T-helper 2 cell treated with Interferon-gamma antibody and Interleukin-4, amounts not matched to agents 100 ng/mL and 5 ng/mL, for 36 hours (primary cell): ENCODE results near the gene TMEM63A. TPM values are rescaled to one million over a fixed set of nuclear protein-coding genes. Genes with fewer than 3 reads are reported as not detected.

ENCODE experiments used
- intact Hi-C: fragments of 100-400 bp; cut with micrococcal nuclease; formaldehyde crosslinking; loops from one replicate; pipeline ENCODE4 v1.15.1; 2023
- total RNA-seq: library from RNA; stranded (reverse); gene quantifications from 2 replicates; pipeline ENCODE4 v1.2.3, GENCODE V29; 2022

TMEM63A gene
- total RNA-seq, 1 donor from 2014 or later = 96.5 TPM

DNA sequence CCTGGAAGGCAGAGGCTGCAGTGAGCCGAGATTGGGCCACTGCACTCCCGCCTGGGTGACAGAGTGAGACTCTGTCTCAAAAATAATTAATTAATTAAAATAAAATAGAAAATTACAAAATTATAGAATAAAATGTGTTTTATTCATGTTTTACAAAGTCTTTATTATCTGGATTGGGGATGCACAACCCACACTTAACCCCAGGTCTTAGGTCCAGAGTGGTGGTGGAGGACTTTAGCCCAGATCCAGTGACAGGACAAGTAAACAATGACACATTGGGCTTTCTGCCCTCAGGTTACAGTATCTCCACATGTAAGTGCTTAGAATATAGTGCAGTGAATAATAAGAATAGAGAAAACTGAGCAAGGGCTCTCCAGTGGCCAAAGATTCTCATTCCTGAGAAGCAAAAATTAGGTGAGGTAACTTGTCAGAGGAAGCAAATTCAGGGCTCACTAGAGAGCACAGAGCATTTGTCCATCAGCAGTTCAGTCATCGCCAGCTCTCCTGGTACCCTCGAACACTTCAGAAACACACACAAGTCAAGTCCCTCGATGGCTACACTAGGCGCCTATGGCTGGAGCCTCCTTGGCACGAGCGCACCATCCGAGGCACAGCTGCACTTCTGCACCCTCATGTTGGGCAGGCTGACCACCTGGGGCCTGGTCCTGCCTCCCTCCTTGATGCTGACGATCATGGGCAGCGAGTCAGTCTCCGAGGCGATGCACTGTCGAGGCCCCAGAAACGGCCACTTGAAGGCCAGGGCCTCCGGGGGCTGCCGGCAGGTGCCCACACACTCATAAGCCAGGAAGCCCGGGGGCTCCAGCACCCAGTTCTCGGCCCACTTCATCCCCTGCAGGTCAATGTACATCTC, 4.2 kb upstream of the TMEM63A start:
- intact Hi-C loops = no loop called here

- intact Hi-C loops = no loop called here
Observed at GRCh38 chr1:225885336-225885735, 3.2 kb upstream of the TMEM63A start.

DNA sequence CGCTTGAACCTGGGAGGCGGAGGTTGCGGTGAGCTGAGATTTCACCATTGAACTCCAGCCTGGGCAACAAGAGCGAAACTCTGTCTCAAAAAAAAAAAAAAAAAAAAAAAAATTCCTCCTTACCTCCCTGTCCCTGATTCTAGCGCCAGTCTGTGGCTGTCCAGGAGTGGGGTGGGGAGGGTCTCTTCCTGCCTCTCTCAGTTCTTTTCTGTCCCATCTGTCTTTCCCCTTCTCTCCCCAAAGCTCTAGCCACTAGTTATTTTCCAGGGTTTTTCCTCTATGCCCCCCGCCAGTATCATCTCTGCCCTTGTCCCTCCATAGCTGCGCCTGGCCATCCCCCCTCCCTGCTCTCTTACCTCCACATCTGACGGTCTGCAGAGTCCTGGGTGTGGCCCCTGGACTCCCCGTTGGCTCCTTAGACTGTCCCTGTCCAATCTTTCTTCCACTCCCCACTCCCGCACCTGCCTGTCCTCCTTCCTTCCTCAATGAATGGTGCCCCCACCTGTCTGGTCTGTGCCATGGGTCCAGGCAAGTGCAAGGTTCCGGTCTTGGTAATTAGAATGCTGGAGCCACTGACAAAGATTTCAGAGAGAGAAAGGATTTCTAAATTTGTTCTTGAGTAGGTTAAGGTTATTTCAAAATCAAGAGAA, 1.6 kb upstream of the TMEM63A start:
- intact Hi-C loops = no loop called here

DNA sequence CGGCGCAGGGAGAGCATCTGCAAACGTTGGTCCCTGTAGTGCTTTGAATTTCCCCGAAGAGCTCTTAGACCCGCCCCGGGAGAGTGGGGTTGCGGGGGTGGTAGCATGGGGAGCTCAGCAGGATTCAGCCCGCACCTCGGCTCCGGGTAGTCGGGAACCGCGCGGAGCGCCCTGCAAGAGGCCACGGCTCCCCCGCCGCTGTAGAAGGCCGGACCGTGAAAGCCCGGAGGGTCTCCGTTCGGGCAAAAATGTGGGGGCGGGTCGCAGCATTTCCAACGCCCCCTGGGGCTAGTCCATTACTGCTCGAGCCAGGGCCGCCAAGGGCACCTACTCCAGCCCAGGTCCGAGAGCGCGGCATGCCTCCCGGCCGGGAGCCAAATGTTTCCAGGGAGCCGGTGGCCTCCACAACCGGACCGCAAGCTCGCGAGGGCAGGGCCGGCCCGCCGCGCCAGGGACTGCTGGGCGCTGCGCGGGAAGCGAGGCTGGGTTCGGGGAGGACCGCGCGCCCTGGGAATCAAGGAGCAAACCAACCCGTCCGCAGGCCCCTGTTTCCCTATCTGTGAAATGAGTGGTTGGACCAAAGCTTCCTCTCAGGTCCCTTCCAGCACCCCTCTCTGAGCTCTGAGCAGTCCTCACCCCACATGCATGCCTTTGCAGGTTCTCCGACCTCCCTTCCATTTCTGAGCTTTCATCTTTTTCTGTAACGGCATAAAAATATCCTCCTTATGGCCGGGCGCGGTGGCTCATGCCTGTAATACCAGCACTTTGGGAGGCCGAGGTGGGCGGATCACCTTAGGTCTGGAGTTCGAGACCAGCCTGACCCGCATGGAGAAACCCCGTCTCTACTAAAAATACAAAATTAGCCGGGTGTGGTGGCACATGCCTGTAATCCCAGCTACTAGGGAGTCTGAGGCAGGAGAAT, 775 bp upstream of the TMEM63A start:
- intact Hi-C loops = loop anchor here (1.0 kb wide), 4 partner anchors 14 to 106 kb away; partner anchors contain the start of genes EPHX1, PYCR2 and SRP9

DNA sequence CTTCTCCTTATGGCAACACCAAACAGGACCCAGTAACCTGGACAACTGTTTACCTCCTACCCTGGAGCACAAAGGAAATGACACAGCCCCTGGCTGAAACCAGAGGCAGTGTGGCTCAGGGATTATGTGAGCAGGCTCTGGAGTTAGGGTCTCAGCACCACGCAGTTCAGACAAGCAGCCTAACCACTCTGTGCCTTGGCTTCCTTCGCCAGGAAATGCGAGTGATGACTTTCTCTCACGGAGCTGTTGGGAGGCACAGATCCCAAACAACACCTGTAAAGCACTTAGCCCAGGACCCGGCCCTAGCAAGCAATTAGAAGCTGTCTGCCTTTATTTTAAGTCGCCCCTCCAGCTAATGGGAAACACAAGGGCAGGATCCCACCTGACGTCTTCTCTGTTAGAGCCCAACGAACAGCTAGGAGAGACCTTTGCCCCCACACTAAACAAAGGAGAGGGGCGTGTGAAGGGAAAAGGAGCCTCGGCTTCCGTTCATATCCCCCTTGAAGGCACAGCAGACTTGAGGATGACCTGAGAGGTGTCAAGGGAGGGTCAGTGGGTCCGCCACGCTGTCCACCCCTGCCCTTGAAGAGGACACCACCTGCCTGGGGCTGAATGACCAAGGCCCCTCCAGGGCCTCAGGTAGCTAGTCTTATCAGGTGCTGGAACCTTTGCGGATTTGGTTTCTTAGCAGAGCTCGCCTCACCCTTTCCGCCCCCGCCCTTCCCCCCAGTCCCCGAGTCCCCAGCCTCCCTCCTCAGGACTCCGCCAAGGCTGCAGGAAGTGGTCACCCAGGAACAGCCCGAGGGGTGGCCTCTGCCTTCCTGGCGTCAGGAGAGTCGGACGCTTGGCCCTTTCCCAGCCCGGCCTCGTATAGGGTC, 860 bp downstream of the TMEM63A start:
- intact Hi-C loops = loop anchor here (1.0 to 2.0 kb wide), 2 partner anchors 15 to 29 kb away; no protein-coding TSS in a partner anchor

DNA sequence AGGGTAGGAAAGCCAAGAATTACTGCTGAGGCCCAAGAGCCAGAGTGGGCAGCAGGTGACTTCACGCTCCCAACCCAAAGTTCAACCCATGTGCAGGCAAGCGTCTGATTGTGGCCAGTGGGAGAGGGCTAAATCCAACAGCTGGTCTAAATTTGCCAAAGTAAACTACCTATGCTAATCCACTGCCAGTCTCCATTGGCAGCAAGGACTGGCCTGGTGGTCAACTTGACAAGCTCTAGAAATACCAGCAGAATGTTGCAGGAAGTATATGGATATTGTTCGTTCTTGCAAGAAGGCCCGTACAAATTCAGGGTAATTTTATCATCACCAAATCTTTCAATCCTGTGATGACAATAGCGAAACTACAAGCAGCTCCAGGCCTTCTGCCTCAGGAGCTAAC, 1.5 kb downstream of the TMEM63A start:
- intact Hi-C loops = loop anchor here (1.0 to 2.0 kb wide), 2 partner anchors 14 to 30 kb away; no protein-coding TSS in a partner anchor

GRCh38 chr1:225880222-225880588, 2.0 kb downstream of the TMEM63A start:
- intact Hi-C loops = loop anchor here (2.0 kb wide), 1 partner anchor 31 kb away; no protein-coding TSS in a partner anchor

DNA sequence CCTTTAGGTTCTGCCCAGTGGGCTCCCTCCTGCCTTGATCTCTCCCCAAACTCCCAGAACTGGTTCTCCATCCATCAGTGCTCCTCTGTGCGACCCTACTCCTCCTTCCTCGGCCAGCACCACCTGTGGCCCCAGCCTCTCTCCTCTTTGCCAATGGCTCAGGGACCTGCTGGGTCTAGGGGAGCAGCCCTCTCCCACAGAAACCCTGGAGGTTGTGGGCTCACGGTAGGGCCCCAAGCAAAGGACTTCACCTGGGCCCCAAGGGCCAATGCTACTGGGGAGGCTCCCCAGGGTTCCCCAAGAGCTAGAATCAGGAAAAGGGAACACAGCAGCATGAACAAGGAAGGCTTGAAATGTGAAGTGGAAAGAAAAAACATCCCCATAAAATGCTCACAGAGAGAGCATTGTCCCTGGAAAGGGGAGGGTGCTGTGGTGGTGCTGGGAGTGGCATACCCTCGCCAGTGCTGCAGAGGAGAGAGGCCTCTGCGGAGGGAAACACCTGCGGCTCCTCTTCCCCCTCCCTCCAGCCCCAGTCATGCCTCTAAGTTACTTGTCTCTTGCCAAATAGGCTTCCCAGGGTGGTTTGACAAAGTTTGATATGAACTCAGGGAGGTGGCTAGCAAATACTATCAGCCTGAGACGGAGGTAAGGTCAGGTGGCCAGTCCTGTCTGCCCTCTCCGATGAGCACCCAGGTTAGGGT, 2.5 kb downstream of the TMEM63A start:
- intact Hi-C loops = loop anchor here (2.0 kb wide), 1 partner anchor 31 kb away; no protein-coding TSS in a partner anchor

DNA sequence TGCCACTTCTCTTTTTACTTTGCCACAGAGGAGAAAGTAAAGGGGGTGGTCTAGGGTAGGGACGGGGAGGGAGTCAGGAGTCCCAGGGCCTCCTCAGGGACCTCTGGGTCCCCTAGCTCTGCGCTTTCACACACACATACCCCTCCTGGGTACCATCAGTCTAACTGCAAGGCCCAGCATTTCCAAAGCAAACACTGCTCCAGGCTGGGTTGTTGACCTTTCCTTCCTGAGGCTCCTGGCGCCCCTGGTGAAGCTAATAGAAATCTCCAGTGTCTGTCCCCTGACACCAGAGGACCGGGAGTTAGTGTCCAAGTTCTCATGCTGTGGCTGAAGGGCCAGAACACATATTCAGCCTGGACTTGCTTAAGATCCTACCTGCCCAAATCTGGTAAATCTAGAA, 3.9 kb downstream of the TMEM63A start:
- intact Hi-C loops = no loop called here

- intact Hi-C loops = no loop called here
Observed at GRCh38 chr1:225877580-225877979, 4.6 kb downstream of the TMEM63A start.

GRCh38 chr1:225876900-225877510, 5.2 kb downstream of the TMEM63A start:
- intact Hi-C loops = no loop called here

DNA sequence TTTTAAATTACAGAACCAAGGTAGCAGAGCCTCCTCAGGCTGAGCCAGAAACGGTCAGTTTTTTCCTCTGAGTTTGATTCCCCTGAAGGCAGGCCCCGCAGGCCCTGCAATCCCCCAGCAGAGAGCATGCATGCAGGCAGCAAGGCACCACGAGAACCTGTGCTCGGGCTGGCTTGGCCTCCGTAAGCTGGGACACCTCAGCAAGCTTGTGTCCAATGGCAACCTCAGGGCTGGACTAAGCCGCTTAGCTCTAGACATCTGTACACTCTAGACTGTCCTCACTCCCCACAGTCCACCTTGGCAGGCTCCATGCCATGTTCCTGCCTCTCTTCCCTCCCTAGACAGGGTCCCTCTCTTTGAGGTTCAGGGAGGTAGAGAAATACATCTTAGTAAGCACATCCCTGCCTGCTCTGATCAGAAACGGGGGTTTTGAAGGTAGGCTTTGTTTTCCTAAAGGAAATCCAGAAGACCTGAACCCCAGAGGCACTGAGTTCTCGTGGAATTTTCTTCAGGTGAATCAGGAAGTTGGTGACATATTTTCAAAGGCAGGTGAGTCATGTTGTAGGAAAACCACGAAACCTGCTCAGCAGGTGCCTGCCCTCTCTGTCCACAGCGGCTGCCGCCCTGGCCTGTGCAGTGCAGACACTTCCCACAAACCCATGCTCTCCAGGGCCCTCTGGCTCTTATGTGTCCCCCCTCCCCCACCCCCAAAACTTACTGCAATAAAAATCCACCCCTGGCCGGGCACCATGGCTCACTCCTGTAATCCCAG, 7.0 kb downstream of the TMEM63A start:
- intact Hi-C loops = no loop called here

DNA sequence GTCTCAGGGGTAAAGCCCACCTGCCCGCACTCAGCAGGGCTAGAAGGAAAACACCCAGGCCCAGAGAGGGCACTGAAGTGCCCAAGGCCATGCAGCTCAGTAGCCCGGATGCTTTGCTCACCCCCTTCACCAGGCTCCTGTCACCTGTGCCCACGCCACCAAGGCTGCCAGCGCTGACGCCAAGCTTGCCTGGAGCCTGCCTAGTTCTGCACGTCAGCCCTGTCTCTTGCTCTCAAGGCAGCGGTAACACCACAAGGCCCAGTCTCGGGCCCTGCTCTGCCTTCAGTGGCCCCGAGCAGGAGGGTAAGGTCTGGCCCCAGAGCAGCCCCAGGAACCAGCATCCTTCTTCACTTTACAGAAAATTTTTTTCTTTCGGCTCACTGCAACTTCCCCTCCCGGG, 7.7 kb downstream of the TMEM63A start:
- intact Hi-C loops = no loop called here

DNA sequence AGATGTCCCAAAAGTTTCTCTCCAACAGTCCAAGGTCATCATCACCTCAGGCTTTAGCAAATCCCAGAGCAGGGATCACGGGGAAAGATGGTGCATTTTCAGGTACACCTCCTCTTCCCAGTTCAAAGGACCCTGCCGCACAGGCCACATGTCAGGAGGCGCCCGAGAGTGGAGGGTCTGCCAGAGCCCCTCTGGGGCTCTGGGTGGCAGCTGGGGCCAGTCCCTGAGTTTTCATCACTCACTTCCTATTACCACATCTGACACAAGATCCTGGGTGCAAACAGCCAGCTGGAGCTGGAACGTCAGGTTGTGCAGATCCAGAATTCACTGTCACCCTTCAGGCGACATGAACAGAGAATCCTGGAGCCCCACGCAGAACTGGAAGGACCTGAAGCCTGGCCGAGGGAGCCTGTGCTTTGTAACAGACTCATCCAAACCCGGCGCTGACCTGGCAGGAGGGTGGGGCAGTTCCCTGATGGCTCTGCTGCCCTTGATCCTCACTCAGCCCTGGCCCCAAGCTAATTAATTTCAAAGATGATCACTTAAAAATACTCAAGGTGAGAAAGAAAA, 8.8 kb downstream of the TMEM63A start:
- intact Hi-C loops = no loop called here

GRCh38 chr1:225872075-225872430, 10.1 kb downstream of the TMEM63A start:
- intact Hi-C loops = no loop called here

DNA sequence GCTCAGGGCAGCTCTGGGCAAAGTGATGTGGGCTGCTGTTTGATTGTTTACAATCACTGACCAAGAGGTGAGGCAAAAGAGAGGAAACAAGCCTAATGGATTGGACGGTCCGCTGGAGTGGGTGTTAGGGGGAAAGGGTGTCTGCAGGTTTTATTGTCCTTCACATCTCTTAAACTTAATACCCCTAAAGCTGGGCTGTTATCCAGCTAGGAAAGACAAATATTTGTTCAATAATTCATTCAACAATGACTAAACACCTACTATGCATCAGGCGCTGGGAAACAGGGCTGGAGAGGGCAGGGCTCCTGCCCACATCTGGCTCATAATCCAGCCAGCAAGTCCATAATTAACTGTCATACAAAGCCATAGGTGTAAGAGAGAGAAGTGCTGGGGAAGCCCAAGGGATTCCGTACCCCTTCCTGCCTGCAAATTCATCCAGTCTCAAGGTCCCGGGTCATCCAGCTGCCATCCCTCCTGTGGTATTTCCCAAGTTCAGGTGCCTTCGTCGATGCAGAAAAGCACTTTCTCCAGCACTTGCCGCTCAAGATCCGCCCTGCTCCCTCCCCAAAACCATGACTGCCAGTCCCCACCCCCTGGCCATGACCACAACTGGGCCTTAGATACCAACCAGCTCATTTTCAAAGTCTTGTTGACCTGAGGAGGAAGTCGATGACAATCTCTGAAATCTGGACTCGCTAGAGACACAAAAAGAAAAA, 10.7 kb downstream of the TMEM63A start:
- intact Hi-C loops = no loop called here

DNA sequence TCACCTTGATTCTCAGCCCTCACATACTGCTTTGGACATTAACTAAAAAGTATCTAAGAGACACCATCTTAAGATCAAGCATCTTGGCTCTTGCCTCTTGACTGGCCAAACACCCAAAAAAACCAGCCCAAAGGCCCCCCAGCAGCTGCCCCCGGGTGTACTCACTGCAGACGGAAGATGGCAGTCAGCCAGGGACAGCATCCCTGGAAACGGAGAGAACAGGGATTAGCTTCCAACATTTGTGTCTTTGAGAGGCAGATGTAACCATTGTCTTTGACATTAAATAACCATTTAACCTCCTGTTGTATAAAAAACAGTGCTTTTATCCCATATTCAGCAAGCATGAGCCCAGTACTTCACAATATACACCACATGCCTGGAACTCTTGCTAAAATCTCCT, 11.3 kb downstream of the TMEM63A start:
- intact Hi-C loops = no loop called here
